Measurements from ENCODE around the gene PHAF1.

The PHAF1 gene

DNA sequence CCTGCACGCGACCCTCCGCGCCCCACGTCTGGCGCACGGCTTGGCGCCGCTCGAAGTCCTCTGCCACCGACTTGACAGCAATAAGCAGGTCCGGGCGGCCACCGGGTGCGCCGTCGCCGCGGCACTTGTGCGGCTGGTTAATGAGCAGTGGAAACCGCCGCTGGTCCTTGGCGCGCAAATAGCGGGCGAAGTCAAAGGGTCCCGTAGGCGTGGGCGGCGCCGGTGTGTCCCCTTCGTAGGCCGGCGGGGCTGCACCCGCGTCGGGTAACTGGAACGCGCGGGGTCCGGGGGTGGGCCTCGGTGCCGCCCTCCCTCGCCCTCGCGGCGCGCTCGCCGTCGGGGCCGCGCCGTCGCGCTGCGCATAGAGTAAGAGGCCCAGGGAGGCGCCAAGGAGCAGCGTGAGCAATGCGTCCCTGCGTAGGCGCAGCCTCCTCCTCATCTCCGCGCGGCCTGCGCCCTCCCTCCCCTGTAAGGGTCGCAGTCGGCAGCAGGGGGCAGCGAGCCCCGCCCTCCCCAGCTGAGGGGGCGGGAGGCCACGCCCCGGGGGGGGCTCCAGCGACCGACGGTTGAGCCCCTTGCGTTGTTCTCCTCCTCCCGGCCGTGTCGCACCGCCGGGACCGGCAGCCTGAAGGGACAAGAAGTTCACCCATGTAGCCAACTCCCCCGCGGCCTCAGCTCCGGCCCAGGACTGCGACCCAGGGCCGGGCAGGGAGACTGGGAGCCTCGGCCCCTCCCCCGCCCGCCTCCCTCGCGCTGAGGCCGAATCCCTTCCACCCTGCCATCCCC is 40.5 kb downstream of the PHAF1 start:
- TF ChIP-seq, protein P1, sequence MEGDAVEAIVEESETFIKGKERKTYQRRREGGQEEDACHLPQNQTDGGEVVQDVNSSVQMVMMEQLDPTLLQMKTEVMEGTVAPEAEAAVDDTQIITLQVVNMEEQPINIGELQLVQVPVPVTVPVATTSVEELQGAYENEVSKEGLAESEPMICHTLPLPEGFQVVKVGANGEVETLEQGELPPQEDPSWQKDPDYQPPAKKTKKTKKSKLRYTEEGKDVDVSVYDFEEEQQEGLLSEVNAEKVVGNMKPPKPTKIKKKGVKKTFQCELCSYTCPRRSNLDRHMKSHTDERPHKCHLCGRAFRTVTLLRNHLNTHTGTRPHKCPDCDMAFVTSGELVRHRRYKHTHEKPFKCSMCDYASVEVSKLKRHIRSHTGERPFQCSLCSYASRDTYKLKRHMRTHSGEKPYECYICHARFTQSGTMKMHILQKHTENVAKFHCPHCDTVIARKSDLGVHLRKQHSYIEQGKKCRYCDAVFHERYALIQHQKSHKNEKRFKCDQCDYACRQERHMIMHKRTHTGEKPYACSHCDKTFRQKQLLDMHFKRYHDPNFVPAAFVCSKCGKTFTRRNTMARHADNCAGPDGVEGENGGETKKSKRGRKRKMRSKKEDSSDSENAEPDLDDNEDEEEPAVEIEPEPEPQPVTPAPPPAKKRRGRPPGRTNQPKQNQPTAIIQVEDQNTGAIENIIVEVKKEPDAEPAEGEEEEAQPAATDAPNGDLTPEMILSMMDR (IDR thresholded peaks at IDR 0.05), result peak; percentile 8
- H3K4me2 ChIP-seq (ENCODE audit: low read length), result peak overlapping the region; percentile 93
- peak overlapping the region; percentile 65 for H3K4me3 ChIP-seq (ENCODE audit: low read depth, low read length)
- H3K79me2 ChIP-seq, result no peaks in the 10 kb centered on the region
- peaks cover 8% of the 10 kb centered on the region for H3K4me1 ChIP-seq
- H3K9me3 ChIP-seq (ENCODE audit: control insufficient read depth, low read length), result no peaks in the 10 kb centered on the region
- H3K36me3 ChIP-seq (ENCODE audit: control insufficient read depth, insufficient read depth, low read length), result no peaks in the 10 kb centered on the region
- peak overlapping the region; percentile 93 for H2AFZ ChIP-seq
- no peaks in the 10 kb centered on the region for H3K27me3 ChIP-seq (ENCODE audit: control insufficient read depth, insufficient read depth, low read length)
- peak overlapping the region; percentile 63 for H3K9ac ChIP-seq
- peak overlapping the region; percentile 72 for H3K27ac ChIP-seq

DNA sequence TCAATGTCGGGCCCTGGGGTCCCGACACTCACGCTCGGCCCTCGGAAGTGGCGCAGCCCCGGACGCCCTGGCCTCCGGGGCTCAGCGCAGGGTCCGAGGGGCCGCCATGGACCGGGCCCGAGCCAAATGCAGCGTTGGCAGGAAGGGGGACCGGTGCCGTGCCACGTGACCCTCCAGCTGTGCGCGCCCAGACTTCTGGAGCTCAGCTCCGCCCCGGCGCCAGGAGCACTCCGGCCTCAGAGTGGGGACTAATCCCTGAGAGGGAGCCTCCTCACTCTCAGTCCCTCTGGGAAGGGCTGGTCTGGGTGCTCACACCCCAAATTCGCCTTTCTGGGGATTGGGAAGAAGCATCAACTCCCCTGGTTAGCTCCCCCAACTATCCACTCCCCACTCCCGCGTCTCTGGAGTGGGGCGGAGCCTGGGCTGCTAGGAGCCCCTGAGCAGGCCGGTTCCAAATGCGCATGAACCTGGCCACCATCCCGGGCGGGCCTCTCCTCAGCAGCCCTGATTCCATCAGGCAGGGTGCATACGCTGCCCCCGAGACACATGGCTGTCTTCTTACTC is 41.2 kb downstream of the PHAF1 start, which contains the start of gene B3GNT9:
Gene B3GNT9 (minus strand): TSS at position 166 of the 564 bp plus-strand sequence. CDS start 513 bp downstream, outside the sequence.
- H3K4me2 ChIP-seq (ENCODE audit: low read length), result peak within 1 kb of the TSS; percentile 93
- H2AFZ ChIP-seq, result peak within 1 kb of the TSS; percentile 93
- peaks cover 8% of the 10 kb centered on the region for H3K4me1 ChIP-seq
- peak within 1 kb of the TSS; percentile 65 for H3K4me3 ChIP-seq (ENCODE audit: low read depth, low read length)
- H3K27ac ChIP-seq, result peak within 1 kb of the TSS; percentile 72
- H3K9ac ChIP-seq, result peak within 1 kb of the TSS; percentile 63
- H3K27me3 ChIP-seq (ENCODE audit: control insufficient read depth, insufficient read depth, low read length), result no peaks in the 10 kb centered on the region
- TF ChIP-seq, protein P1 (IDR thresholded peaks at IDR 0.05), result no peak
- H3K9me3 ChIP-seq (ENCODE audit: control insufficient read depth, low read length), result no peaks in the 10 kb centered on the region
- H3K36me3 ChIP-seq (ENCODE audit: control insufficient read depth, insufficient read depth, low read length), result no peaks in the 10 kb centered on the region
- no peaks in the 10 kb centered on the region for H3K79me2 ChIP-seq

DNA sequence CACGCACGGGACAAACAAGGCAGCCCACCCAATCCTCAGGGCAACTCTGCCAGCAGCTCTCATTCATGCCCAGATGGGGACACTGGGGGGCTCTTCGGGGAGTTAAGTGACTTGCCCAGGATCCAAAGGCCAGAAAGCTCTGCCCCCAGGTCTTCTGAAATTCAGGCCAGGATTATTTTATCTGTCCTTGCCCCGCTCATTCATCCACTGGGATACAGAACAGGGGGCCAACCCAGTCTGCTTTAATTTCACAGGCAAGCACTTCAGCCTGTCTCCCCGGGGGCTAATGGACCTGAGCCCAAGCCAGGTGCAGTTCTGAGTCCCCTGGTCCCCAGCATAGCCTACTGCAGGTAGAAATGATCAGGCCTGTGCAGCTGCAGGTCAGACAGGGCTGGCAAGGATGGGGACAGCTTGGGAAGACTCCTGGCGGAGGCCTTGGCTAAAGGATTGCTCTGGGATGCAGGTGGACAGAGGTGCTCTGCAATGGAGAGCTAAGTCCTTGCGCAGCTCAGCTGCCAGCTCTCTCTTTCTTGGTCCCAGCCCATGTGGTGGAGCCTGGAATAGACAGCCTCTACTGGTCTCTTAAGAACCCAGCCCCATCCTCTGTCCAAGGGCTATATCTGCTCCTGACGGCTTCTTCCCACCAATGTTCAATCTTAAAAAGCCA is 41.8 kb downstream of the PHAF1 start:
- Histone ChIP-seq H3K27me3 (ENCODE audit: control insufficient read depth, insufficient read depth, low read length) (no peaks in the 10 kb centered on the region), H3K79me2 (no peaks in the 10 kb centered on the region), H3K9ac (no peak overlapping the region), H3K4me2 (ENCODE audit: low read length) (peak overlapping the region; percentile 93), H3K36me3 (ENCODE audit: control insufficient read depth, insufficient read depth, low read length) (no peaks in the 10 kb centered on the region), H3K27ac (peak overlapping the region; percentile 72), H2AFZ (peak overlapping the region; percentile 93), H3K4me1 (peaks cover 8% of the 10 kb centered on the region), H3K9me3 (ENCODE audit: control insufficient read depth, low read length) (no peaks in the 10 kb centered on the region), H3K4me3 (ENCODE audit: low read depth, low read length) (peak overlapping the region; percentile 65)
- TF ChIP-seq, protein P1 (IDR thresholded peaks at IDR 0.05), result no peak

DNA sequence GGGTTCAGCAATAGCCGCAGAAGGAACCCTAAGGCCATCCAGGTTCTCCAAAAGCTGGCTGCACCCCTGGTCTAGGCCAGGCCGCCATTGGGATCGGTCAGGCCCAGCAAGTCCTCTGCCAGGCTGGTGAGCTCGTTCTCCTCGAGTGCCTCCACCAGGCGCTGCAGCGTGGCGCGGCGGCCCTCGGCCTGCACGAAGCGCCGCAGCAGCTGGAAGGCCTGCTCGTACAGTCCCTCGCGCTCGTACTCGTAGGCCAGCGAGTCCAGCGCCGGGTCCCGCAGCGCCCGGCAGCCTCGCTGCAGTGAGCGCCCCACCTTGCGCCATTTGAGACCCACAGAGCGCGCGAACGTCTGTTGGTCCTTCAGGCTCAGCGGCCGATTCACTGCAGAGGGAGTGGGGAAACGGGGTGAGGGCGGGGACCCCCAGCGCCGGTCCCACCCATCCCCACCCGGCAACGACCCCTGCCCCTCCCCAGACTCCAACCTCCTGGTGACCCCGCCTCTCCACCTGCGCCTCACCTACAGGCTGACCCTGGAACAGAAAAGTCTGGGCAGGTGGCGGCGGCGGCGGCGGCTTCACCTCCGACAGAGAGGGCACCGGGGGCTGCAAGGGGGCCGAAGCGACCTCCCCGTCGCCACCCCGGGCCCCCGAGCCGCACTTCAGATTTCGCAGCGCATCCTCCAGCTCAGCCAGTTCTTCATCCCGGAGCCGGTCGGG is 45.0 kb downstream of the PHAF1 start:
- H2AFZ ChIP-seq, result peak overlapping the region; percentile 64
- no peak overlapping the region for H3K27ac ChIP-seq
- H3K9me3 ChIP-seq (ENCODE audit: control insufficient read depth, low read length), result no peaks in the 10 kb centered on the region
- no peaks in the 10 kb centered on the region for H3K36me3 ChIP-seq (ENCODE audit: control insufficient read depth, insufficient read depth, low read length)
- no peaks in the 10 kb centered on the region for H3K79me2 ChIP-seq
- H3K4me2 ChIP-seq (ENCODE audit: low read length), result peak overlapping the region; percentile 69
- peaks cover 8% of the 10 kb centered on the region for H3K4me1 ChIP-seq
- H3K27me3 ChIP-seq (ENCODE audit: control insufficient read depth, insufficient read depth, low read length), result no peaks in the 10 kb centered on the region
- H3K9ac ChIP-seq, result no peak overlapping the region
- TF ChIP-seq, protein P1 (IDR thresholded peaks at IDR 0.05), result no peak
- no peak overlapping the region for H3K4me3 ChIP-seq (ENCODE audit: low read depth, low read length)
